ENCODE results near the gene NEXN.

GRCh38 chr1:77972080-77972479 lies 83.7 kb downstream of the NEXN start:
- TF ChIP-seq CTCF (conservative IDR thresholded peaks at IDR 0.05 in 1 of 2, IDR thresholded peaks at IDR 0.05 in 1 of 2; ENCODE audit: extremely low read depth in 1 of 2, insufficient read depth in 1 of 2, low read depth in 1 of 2, low read length in 2 of 2): no peak
- TF ChIP-seq EZH2 (IDR thresholded peaks at IDR 0.05; ENCODE audit: borderline replicate concordance, low read length): no peak

All from mammary epithelial cell (primary cell).